Left ventricle myocardium superior (tissue), 1 donor: ENCODE measurements around the gene PSTPIP1. TPM values are rescaled to one million over a fixed set of nuclear protein-coding genes. Genes with fewer than 3 reads are reported as not detected.

Source experiments
- ATAC-seq: fragments of 200-7000 bp; cut with Tn5 transposase; one replicate; pipeline ENCODE4 v1.9.1; 2020; ENCODE audit warnings: mild to moderate bottlenecking, moderate library complexity
- DNase-seq: peaks from one replicate; pipeline ENCODE4 v3.0.0-alpha.2; 2020
- intact Hi-C: fragments of 100-400 bp; cut with micrococcal nuclease; formaldehyde crosslinking; loops from one replicate; pipeline ENCODE4 v1.11.0; 2022
- total RNA-seq: library from RNA; stranded (reverse); fragmentation: NEBNext Ultra II Directional; extraction: Animal tissue kit (Norgen Biotek cat#: 25700); gene quantifications from one replicate; pipeline ENCODE4 v1.2.1, GENCODE V29; 2021
- donor health status: DM: no; HTN: yes; CAD: no; lungs with severe emphysema.

PSTPIP1 gene
- total RNA-seq, 1 donor from 2014 or later, result 2.4 TPM

DNA sequence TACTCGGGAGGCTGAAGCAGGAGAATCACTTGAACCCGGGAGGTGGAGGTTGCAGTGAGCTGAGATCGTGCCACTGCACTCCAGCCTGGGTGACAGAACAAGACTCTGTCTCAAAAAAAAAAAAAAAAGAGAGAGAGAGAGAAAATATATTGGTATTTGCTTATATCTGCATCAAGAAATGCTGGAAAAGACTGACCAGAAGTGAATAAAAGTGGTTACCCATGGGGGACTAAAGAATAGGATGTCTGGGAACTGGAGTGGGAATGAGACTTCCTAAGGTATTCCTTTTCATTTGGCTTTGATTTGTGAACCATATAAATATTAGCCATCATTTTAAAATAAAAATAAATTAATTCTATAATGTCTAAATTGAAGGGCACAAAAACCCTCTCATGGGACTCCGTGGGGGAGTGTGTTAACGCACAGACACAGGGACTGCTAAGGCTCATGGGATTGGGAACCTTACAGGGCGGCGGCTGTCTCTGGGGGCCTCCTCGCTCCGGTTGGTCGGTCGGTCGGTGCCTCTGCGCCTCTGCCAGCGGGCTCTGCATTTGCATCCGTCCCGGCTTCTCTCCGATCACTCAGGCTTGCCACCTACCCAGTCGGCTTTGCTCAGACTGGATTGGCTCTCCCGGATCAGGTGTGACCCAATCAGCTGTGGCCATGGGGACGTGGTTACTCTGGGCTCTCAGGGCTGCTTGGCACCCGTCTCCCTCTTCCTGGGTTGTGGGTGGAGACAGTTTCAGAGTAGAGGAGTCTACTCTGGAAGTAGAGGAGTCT is 88.6 kb downstream of the PSTPIP1 start:
- intact Hi-C loops, result no loop called here
- peak; percentile 85 for DNase-seq
- ATAC-seq, result peak; percentile 99

DNA sequence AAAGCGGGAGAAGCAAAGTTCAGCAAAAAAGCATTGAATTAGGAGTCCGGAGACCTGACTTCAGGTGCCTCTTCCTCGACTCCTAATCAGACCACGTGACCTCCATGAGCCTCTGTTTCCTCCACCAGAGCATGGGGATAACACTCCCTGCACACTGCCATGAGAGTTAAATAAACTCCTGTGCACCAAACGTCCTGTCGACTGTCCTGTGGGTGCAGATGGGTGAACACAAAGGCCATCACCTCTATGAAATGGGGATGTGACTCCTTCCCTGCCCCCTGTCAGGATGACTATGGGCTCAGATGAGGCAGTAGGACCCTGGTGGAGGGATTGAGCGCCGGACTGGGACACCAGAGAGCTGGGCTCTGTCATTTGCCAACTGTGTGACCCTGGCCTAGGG is 89.5 kb downstream of the PSTPIP1 start:
- intact Hi-C loops, result no loop called here
- ATAC-seq, result no peak

DNA sequence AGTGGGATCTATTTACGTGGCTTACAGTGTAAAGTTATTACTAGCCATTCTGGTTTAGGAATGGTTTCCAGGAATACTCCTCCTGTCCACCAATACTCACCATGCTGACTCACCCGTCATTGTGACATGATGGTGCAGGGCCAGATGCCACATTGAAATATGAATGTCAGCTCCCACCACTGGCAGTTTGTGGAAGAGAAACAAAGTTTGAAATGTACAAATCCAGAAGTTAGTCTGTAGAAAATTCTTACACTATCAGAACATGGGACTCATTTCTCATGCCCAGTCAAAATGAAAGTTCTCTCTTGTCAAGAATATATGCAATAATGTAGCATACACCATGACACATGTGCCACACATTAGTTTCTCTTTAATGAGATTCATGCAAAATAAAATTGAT is 90.4 kb downstream of the PSTPIP1 start:
- no peak for ATAC-seq

More for the DNA sequence above, 89.5 kb downstream of the PSTPIP1 start:
- DNase-seq, result no peak

More for the DNA sequence above, 90.4 kb downstream of the PSTPIP1 start:
- DNase-seq, result no peak
- intact Hi-C loops, result no loop called here

Other genes starting within 250 kb of the PSTPIP1 start
- gene SCAPER, start 89.8 kb upstream of the PSTPIP1 start, total RNA-seq, result 54.9 TPM
- 24.0 TPM for gene RCN2, start 63.4 kb upstream of the PSTPIP1 start, total RNA-seq
- 97.1 TPM for gene TSPAN3, start 76.0 kb downstream of the PSTPIP1 start, total RNA-seq